Measurements from ENCODE around the gene AUTS2. TPM values are rescaled to one million over a fixed set of nuclear protein-coding genes. Genes with fewer than 3 reads are reported as not detected.

AUTS2 gene
- total and polyA plus RNA-seq, 10 donors, result 6.1 to 54.8 (median 29.1) TPM

GRCh38 chr7:70693321-70693685 lies 1095.0 kb downstream of the AUTS2 start:
- 56 to 67% (median 61%) methylated on average over 9 of the region's 9 CpGs for WGBS, 5 donors
- intact Hi-C loops (cut with DNase I; ENCODE audit: low total_unique reads), result no loop called here
- H3K9me3 ChIP-seq, result no peaks in the 10 kb centered on the region
- no peaks in the 10 kb centered on the region for H3K36me3 ChIP-seq
- peak overlapping the region in 7 of 8 donors; percentile 33 to 81 (median 61) for H3K4me3 ChIP-seq
- H3K27ac ChIP-seq, result peak overlapping the region in 5 of 8 donors; percentile 61 to 82 (median 66)
- no peak for DNase-seq
- H3K4me1 ChIP-seq, result peaks cover 3 to 36% (median 26%) of the 10 kb centered on the region in 6 donors
- TF ChIP-seq, protein P1, sequence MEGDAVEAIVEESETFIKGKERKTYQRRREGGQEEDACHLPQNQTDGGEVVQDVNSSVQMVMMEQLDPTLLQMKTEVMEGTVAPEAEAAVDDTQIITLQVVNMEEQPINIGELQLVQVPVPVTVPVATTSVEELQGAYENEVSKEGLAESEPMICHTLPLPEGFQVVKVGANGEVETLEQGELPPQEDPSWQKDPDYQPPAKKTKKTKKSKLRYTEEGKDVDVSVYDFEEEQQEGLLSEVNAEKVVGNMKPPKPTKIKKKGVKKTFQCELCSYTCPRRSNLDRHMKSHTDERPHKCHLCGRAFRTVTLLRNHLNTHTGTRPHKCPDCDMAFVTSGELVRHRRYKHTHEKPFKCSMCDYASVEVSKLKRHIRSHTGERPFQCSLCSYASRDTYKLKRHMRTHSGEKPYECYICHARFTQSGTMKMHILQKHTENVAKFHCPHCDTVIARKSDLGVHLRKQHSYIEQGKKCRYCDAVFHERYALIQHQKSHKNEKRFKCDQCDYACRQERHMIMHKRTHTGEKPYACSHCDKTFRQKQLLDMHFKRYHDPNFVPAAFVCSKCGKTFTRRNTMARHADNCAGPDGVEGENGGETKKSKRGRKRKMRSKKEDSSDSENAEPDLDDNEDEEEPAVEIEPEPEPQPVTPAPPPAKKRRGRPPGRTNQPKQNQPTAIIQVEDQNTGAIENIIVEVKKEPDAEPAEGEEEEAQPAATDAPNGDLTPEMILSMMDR (IDR thresholded peaks at IDR 0.05 in 8 of 11, conservative IDR thresholded peaks at IDR 0.05 in 3 of 11), result no peak
- TF ChIP-seq POLR2AphosphoS5 (IDR thresholded peaks at IDR 0.05) (no peak), POLR2A (IDR thresholded peaks at IDR 0.05) (no peak)
- peaks cover 0 to 60% (median 18%) of the 10 kb centered on the region in 7 donors for H3K27me3 ChIP-seq (replicated peaks in 1 of 7)

DNA sequence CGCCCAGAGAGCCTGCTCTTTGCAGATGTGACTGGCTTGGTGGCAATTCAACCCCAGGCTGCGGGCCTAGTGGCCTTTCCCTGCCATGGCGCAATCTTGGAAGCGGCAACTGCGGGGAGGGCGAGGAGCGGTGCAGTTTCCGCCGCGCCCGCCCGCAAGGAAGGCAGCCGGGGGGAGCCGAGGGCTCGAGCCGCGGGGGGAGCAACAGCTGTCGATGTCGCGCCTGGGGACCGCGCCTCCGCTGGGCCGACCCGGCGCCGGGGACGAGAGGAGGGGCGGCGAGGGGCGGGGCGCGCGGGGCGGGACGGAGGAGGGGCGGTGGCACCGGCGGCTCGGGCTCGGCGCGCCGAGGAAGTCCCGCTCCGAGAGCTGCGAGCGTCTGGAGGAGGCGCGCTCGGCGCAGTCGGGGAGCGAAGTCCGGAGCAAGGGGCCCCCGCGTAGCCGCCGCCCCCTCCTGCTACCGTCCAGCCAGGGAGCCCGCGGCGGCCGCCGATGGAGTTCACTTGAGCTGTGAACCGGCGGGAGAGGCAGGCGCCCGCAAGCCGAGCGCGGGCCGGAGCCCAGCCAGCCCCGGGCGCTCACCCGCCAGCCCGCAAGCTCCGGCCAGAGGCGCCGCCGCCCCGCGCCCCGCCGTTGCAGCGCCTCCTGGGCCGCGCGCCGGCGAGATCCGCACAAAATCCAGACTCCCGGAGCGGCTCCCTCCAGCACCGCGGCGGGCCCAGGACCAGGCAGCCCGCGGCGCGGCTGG lies 1095.6 kb downstream of the AUTS2 start:
- 0 to 1% (median 1%) methylated on average over 7 to 101 of the region's 101 CpGs for WGBS, 5 donors
- H3K27me3 ChIP-seq (replicated peaks in 1 of 7), result peaks cover 0 to 60% (median 18%) of the 10 kb centered on the region in 7 donors
- peak; percentile 86 for DNase-seq
- H3K4me3 ChIP-seq, result peak overlapping the region; percentile 33 to 81 (median 60)
- peak; percentile 43 to 72 (median 68) for TF ChIP-seq POLR2AphosphoS5 (IDR thresholded peaks at IDR 0.05)
- TF ChIP-seq, protein P1 (IDR thresholded peaks at IDR 0.05 in 8 of 11, conservative IDR thresholded peaks at IDR 0.05 in 3 of 11), result peak in 4 of 11 experiments; percentile 12 to 33 (median 16)
- no peak for TF ChIP-seq POLR2A (IDR thresholded peaks at IDR 0.05)
- H3K27ac ChIP-seq, result peak overlapping the region in 7 of 8 donors; percentile 47 to 82 (median 63)
- intact Hi-C loops (cut with DNase I; ENCODE audit: low total_unique reads), result no loop called here
- no peaks in the 10 kb centered on the region for H3K9me3 ChIP-seq
- no peaks in the 10 kb centered on the region for H3K36me3 ChIP-seq
- H3K4me1 ChIP-seq, result peaks cover 3 to 36% (median 26%) of the 10 kb centered on the region in 6 donors

- peaks cover 3 to 36% (median 26%) of the 10 kb centered on the region in 6 donors for H3K4me1 ChIP-seq
- no peaks in the 10 kb centered on the region for H3K36me3 ChIP-seq
- H3K4me3 ChIP-seq, result peak overlapping the region; percentile 49 to 81 (median 60)
- peak overlapping the region in 7 of 8 donors; percentile 47 to 82 (median 63) for H3K27ac ChIP-seq
- intact Hi-C loops (cut with DNase I; ENCODE audit: low total_unique reads), result no loop called here
- no peak for TF ChIP-seq POLR2AphosphoS5 (IDR thresholded peaks at IDR 0.05)
- no peak for TF ChIP-seq POLR2A (IDR thresholded peaks at IDR 0.05)
- TF ChIP-seq, protein P1 (IDR thresholded peaks at IDR 0.05 in 8 of 11, conservative IDR thresholded peaks at IDR 0.05 in 3 of 11), result no peak
- peaks cover 0 to 60% (median 18%) of the 10 kb centered on the region in 7 donors for H3K27me3 ChIP-seq (replicated peaks in 1 of 7)
- no peak for DNase-seq
- no peaks in the 10 kb centered on the region for H3K9me3 ChIP-seq
- WGBS, 5 donors, result 0 to 3% (median 0%) methylated on average over 54 to 80 of the region's 80 CpGs
Measured at GRCh38 chr7:70694434-70694970, 1096.2 kb downstream of the AUTS2 start.

All from spleen (tissue), 11 donors.